CD4-positive, alpha-beta T cell treated with Interleukin-2 at 100 ng/mL for 4 hours (primary cell): ENCODE data around the gene TRIM8.

Experiments used
- DNase-seq: peaks from one replicate; pipeline ENCODE4 v3.0.0-alpha.2; 2020; ENCODE audit warnings: low spot score

TRIM8 gene

GRCh38 chr10:102633287-102633686 is 11.0 kb upstream of the TRIM8 start:
- peak; percentile 48 for DNase-seq

DNA sequence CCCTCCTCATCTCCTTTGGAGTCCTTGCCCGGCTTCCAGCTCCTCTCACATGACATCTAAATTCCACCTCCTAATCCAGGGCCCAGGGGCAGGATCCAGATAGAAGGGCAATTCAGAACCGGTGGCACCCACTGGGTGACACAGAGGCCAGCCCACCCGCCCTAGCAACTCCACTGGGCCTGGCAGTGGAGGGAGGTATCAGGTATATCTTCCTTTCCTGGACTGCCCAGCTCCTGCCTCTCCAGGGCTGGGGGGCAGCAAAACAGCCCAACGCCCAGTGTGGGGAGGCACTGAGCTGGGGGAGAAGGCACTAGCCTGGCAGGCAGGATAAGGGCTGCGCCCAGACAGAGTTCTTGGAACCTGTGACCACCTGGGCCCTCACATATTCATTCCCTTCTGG is 10.4 kb upstream of the TRIM8 start:
- no peak for DNase-seq

GRCh38 chr10:102634686-102635085 is 9.6 kb upstream of the TRIM8 start:
- DNase-seq = no peak

DNA sequence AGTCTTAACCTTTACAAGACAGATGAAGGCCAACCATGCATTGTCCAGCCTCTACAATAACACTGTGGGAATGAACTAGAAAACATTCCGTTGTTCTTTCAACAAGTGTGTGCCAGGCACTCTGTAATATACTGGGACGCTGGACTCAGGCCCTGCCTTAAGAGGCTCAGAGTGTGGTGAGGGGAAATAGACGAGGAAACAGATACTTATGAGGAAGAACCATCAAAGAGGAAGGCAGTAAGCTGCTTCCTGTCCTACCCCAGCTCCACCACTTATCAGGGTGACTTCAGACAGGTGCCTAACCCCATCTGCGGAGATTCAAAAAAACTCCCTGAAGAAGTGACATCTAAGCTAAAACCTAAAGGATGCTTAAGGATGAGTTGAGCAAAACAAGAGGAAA is 8.9 kb upstream of the TRIM8 start:
- peak; percentile 43 for DNase-seq

DNA sequence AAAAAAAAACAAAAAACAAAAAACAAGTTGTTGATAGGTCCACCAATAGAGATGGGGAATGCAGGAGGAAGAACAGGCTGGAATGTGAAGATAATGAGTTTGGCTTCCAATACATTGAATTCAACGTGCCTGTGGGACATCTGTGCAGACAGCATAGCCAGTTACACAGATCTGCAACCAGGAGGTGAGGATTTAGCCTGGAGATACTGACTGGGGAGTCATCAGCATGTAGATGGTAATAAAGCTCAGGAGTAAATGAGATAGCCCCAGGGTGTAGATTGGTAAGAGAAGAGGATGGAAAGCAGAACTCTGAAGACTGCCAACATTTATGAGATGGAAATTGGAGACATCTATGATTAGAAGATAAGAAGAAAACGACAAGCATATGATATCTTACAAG is 4.7 kb upstream of the TRIM8 start:
- DNase-seq = no peak

DNA sequence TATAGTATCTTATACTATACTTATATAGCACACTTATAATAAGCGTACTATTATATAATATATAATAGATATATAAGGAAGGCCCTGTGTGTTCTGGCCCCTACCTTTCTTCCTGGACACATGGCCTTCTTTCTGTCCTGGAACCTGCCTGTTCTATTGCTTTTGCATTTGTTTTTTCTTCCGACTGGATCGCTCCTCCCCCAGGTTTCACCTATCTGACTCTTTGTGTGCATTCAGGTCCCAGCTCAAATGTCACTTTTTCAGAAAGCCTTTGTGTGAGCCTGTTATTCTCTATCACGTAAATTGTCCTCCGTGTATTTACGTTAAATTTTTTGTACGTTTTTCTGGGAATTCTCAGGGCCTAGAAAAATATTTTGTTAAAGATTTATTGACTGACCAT is 2.9 kb upstream of the TRIM8 start:
- no peak for DNase-seq

DNA sequence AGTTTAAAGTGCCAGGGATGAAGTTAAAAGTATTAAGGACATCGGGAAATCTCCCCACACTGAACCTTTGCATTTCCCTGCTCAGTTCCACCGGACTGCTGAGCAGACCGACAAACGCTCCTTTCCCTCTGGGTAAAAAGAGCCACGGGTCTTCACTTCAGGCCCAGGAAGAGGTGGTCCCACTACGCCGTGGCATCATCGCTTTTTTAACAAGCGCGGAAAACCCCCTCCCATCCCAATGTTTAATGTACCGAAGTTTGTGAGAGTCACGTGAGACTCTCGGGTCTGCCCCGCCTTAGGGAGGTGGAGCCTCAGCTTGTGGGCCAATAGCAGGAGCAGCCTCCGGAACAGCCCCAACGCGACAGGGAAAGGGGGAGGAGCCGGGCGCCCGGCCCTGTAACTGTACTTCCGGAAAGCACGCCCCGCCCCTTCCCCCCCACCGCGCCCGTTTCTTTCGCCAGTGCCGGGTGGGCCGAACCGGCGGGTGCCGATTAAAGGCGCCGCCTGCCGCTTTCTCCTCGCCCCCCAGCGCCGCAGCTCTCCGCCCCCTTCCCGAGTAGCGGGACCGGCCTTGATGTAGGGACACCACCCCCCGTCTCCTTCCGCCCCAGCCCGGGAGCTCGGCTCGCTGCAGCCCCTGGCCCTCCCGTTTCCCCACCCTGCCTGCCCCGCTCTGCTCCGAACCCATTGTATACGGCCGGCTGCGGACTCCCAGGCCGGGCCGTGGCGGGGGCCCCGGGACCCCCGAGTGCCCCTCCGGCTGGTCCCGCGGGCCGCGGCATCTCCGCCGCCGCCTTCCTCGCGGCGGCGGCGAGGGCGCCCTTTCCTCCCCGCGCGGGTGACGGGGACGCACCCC is 2.2 kb upstream of the TRIM8 start:
- DNase-seq = peak; percentile 98

- peak; percentile 51 for DNase-seq
These were observed 1.4 kb upstream of the TRIM8 start for GRCh38 chr10:102642736-102643335.

GRCh38 chr10:102643336-102644065 is 778 bp upstream of the TRIM8 start:
- DNase-seq = peak; percentile 35

DNA sequence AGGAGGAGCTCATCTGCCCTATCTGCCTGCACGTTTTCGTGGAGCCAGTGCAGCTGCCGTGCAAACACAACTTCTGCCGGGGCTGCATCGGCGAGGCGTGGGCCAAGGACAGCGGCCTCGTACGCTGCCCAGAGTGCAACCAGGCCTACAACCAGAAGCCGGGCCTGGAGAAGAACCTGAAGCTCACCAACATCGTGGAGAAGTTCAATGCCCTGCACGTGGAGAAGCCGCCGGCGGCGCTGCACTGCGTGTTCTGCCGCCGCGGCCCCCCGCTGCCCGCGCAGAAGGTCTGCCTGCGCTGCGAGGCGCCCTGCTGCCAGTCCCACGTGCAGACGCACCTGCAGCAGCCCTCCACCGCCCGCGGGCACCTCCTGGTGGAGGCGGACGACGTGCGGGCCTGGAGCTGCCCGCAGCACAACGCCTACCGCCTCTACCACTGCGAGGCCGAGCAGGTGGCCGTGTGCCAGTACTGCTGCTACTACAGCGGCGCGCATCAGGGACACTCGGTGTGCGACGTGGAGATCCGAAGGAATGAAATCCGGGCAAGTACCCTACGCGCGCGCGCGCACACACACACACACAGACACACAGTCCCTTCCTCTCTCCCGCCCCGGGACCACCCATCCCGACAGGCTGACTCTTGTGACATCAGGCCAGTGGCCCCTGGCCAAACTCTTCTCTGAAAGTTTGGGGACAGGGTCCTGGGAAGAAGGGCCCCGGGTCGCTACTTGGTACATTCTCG is 538 bp downstream of the TRIM8 start:
- peak; percentile 81 for DNase-seq

- peak; percentile 42 for DNase-seq
These were observed 1.1 kb downstream of the TRIM8 start for GRCh38 chr10:102645388-102645740.

GRCh38 chr10:102645741-102646609 is 1.7 kb downstream of the TRIM8 start:
- peak; percentile 89 for DNase-seq

GRCh38 chr10:102646610-102647442 is 2.5 kb downstream of the TRIM8 start:
- peak; percentile 59 for DNase-seq

- DNase-seq = no peak
These were observed 3.4 kb downstream of the TRIM8 start for GRCh38 chr10:102647443-102648268.

GRCh38 chr10:102648269-102648888 is 4.1 kb downstream of the TRIM8 start:
- DNase-seq = no peak

DNA sequence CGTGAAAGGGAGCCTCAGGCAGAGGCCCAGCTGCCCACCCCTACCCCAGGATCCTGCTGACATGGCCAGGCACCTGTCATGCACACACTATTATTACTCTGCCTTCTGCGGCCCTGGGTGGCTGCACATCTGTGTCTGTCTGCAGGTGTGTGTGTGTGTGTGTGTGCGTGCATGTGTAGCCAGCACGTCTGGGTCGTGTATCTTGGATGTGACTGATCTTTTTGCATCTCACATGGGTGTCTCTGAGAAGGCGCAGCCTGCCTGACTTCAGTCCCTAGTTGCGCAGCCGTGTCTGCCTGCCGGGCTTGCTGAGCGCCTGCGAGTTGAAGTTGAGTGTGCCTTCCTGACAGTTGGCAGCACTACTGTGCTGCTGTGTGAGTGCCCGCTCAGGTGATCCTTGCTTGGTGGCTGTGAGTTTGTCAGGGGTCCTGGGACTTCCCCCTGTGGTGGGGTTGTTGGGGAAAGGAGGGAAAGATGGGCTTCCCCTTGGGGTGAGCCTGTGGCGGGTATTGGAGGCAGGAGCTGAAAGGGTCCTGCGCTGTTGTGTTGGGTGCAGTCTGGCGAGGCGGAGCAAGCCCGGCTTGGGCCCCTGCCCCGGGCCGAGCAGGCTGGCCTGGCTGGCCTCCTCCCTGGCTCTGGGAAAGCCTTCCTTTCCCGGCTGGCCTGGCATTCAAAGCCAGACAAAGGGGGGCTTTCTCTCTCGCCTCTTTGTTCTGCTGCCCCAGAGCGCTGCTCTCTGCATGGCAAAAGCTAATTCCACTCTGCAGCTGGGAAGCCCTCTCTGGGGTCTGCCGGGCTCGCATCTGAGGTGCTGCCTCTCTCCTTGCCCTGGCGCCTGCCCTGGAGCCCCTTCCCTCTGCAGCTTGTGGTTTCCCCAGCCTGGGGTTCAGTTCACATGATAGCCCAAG is 4.9 kb downstream of the TRIM8 start:
- peak; percentile 32 for DNase-seq

GRCh38 chr10:102649797-102650654 is 5.7 kb downstream of the TRIM8 start:
- DNase-seq = no peak
